Measurements from ENCODE around the gene OR4E1.

OR4E1 gene

DNA sequence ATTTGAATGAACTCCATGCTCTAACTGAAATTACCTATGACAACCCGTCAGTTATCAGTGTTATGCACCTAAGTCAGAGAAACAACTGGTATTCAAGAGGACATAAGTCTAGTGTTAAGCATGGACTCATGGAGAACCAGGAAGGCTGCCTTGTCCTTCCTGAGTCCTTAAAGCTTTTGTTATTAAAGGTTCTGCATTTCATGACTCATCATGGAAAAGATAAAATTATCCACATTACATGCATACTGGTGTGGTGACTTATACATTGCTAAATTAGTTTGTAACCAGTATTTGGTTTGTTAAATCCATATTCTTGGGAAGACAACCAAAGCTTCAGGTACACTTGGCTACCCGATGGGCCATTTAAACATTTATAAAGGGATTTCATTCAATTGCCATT, 6.5 kb upstream of the OR4E1 start:
- no peak for DNase-seq (ENCODE audit: low read depth, low spot score)
- H3K27me3 ChIP-seq (ENCODE audit: insufficient read depth, insufficient read length) = no peaks in the 10 kb centered on the region
- no peak for TF ChIP-seq SUZ12 (IDR thresholded peaks at IDR 0.05; ENCODE audit: extremely low read depth, insufficient read depth, insufficient read length)
- no peak for TF ChIP-seq YY1 (IDR thresholded peaks at IDR 0.05; ENCODE audit: insufficient read depth, insufficient read length)
- TF ChIP-seq ZNF274 (IDR thresholded peaks at IDR 0.05; ENCODE audit: low read depth, low read length) = no peak

DNA sequence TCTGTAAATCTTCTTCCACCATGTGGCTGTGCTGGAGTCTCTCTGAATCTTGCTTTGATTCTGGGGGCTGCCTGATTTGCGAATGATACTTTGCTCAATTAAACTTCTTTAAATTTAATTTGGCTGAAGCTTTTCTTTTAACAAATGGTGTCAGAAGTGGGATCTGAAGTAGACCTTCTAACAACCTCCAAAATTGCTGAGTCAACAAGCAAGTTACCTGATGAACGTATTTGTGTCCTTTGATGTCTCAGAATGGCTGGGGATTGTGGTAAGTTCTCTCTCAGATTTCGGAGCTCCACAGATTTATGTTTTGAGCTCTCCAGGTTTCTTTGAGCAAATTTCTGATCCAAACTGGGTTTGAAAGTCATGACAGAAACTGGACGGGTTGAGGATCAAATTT, 1.9 kb upstream of the OR4E1 start:
- no peak for DNase-seq (ENCODE audit: low read depth, low spot score)

More for the DNA sequence above, 6.5 kb upstream of the OR4E1 start:
- no peaks in the 10 kb centered on the region for H3K9me3 ChIP-seq (ENCODE audit: insufficient read depth, low read length)
- H3K36me3 ChIP-seq (ENCODE audit: insufficient read depth, insufficient read length, low read length) = no peaks in the 10 kb centered on the region
- no peak overlapping the region for H3K9ac ChIP-seq (ENCODE audit: insufficient read length, low read depth)
- H3K4me1 ChIP-seq (ENCODE audit: insufficient read depth, insufficient read length) = no peaks in the 10 kb centered on the region
- H3K4me3 ChIP-seq (ENCODE audit: insufficient read length, low read depth) = no peak overlapping the region

GRCh38 chr14:21672116-21672515, 1.5 kb downstream of the OR4E1 start:
- no peak for TF ChIP-seq YY1 (IDR thresholded peaks at IDR 0.05; ENCODE audit: insufficient read depth, insufficient read length)
- TF ChIP-seq ZNF274 (IDR thresholded peaks at IDR 0.05; ENCODE audit: low read depth, low read length) = no peak
- TF ChIP-seq SUZ12 (IDR thresholded peaks at IDR 0.05; ENCODE audit: extremely low read depth, insufficient read depth, insufficient read length) = no peak
- H3K9me3 ChIP-seq (ENCODE audit: insufficient read depth, low read length) = no peaks in the 10 kb centered on the region
- no peak overlapping the region for H3K4me3 ChIP-seq (ENCODE audit: insufficient read length, low read depth)
- no peak overlapping the region for H3K9ac ChIP-seq (ENCODE audit: insufficient read length, low read depth)
- no peak for DNase-seq (ENCODE audit: low read depth, low spot score)
- H3K36me3 ChIP-seq (ENCODE audit: insufficient read depth, insufficient read length, low read length) = no peaks in the 10 kb centered on the region
- no peaks in the 10 kb centered on the region for H3K27me3 ChIP-seq (ENCODE audit: insufficient read depth, insufficient read length)
- no peaks in the 10 kb centered on the region for H3K4me1 ChIP-seq (ENCODE audit: insufficient read depth, insufficient read length)

More for the DNA sequence above, 1.9 kb upstream of the OR4E1 start:
- no peak overlapping the region for H3K9ac ChIP-seq (ENCODE audit: insufficient read length, low read depth)
- H3K36me3 ChIP-seq (ENCODE audit: insufficient read depth, insufficient read length, low read length) = no peaks in the 10 kb centered on the region
- no peak for TF ChIP-seq YY1 (IDR thresholded peaks at IDR 0.05; ENCODE audit: insufficient read depth, insufficient read length)
- no peak for TF ChIP-seq ZNF274 (IDR thresholded peaks at IDR 0.05; ENCODE audit: low read depth, low read length)
- no peak for TF ChIP-seq SUZ12 (IDR thresholded peaks at IDR 0.05; ENCODE audit: extremely low read depth, insufficient read depth, insufficient read length)
- no peaks in the 10 kb centered on the region for H3K4me1 ChIP-seq (ENCODE audit: insufficient read depth, insufficient read length)
- no peaks in the 10 kb centered on the region for H3K27me3 ChIP-seq (ENCODE audit: insufficient read depth, insufficient read length)
- H3K9me3 ChIP-seq (ENCODE audit: insufficient read depth, low read length) = no peaks in the 10 kb centered on the region
- H3K4me3 ChIP-seq (ENCODE audit: insufficient read length, low read depth) = no peak overlapping the region

- Histone ChIP-seq H3K4me1 (ENCODE audit: insufficient read depth, insufficient read length) (no peaks in the 10 kb centered on the region), H3K9ac (ENCODE audit: insufficient read length, low read depth) (no peak overlapping the region), H3K4me3 (ENCODE audit: insufficient read length, low read depth) (no peak overlapping the region), H3K9me3 (ENCODE audit: insufficient read depth, low read length) (no peaks in the 10 kb centered on the region), H3K27me3 (ENCODE audit: insufficient read depth, insufficient read length) (no peaks in the 10 kb centered on the region), H3K36me3 (ENCODE audit: insufficient read depth, insufficient read length, low read length) (no peaks in the 10 kb centered on the region)
- no peak for DNase-seq (ENCODE audit: low read depth, low spot score)
- TF ChIP-seq YY1 (IDR thresholded peaks at IDR 0.05; ENCODE audit: insufficient read depth, insufficient read length) (no peak), SUZ12 (IDR thresholded peaks at IDR 0.05; ENCODE audit: extremely low read depth, insufficient read depth, insufficient read length) (no peak), ZNF274 (IDR thresholded peaks at IDR 0.05; ENCODE audit: low read depth, low read length) (no peak)
These were observed 2.2 kb downstream of the OR4E1 start for GRCh38 chr14:21671371-21671770.

GRCh38 chr14:21669284-21669683, 4.3 kb downstream of the OR4E1 start:
- no peaks in the 10 kb centered on the region for H3K4me1 ChIP-seq (ENCODE audit: insufficient read depth, insufficient read length)

DNA sequence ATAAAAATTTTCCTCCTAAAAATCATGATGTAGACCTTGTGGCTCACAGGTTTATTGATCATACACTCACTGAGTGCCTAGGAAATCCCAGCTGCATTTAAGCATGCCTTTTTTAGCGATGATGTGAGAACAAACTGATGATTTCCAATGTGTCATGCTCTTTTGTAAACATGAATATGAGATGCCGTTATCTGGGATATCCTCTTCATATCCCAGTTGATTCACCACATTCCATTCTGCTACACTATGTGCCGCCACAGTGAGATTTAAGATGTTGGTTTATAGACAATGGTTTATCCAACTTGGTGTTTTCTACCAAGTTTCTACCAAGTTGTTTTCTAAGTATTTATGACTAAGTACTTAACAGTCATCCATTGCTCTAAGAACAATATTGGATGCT, 5.2 kb downstream of the OR4E1 start:
- no peaks in the 10 kb centered on the region for H3K9me3 ChIP-seq (ENCODE audit: insufficient read depth, low read length)
- H3K4me3 ChIP-seq (ENCODE audit: insufficient read length, low read depth) = no peak overlapping the region
- no peaks in the 10 kb centered on the region for H3K27me3 ChIP-seq (ENCODE audit: insufficient read depth, insufficient read length)
- H3K4me1 ChIP-seq (ENCODE audit: insufficient read depth, insufficient read length) = no peaks in the 10 kb centered on the region
- DNase-seq (ENCODE audit: low read depth, low spot score) = no peak
- TF ChIP-seq ZNF274 (IDR thresholded peaks at IDR 0.05; ENCODE audit: low read depth, low read length) (no peak), YY1 (IDR thresholded peaks at IDR 0.05; ENCODE audit: insufficient read depth, insufficient read length) (no peak), SUZ12 (IDR thresholded peaks at IDR 0.05; ENCODE audit: extremely low read depth, insufficient read depth, insufficient read length) (no peak)
- H3K9ac ChIP-seq (ENCODE audit: insufficient read length, low read depth) = no peak overlapping the region
- H3K36me3 ChIP-seq (ENCODE audit: insufficient read depth, insufficient read length, low read length) = no peaks in the 10 kb centered on the region

More at GRCh38 chr14:21669284-21669683, 4.3 kb downstream of the OR4E1 start:
- no peak overlapping the region for H3K4me3 ChIP-seq (ENCODE audit: insufficient read length, low read depth)
- H3K27me3 ChIP-seq (ENCODE audit: insufficient read depth, insufficient read length) = no peaks in the 10 kb centered on the region
- H3K9ac ChIP-seq (ENCODE audit: insufficient read length, low read depth) = no peak overlapping the region
- DNase-seq (ENCODE audit: low read depth, low spot score) = no peak
- TF ChIP-seq SUZ12 (IDR thresholded peaks at IDR 0.05; ENCODE audit: extremely low read depth, insufficient read depth, insufficient read length) = no peak
- no peaks in the 10 kb centered on the region for H3K9me3 ChIP-seq (ENCODE audit: insufficient read depth, low read length)
- no peaks in the 10 kb centered on the region for H3K36me3 ChIP-seq (ENCODE audit: insufficient read depth, insufficient read length, low read length)

GRCh38 chr14:21656980-21657379, 16.6 kb downstream of the OR4E1 start:
- Histone ChIP-seq H3K27me3 (ENCODE audit: insufficient read depth, insufficient read length) (no peaks in the 10 kb centered on the region), H3K4me1 (ENCODE audit: insufficient read depth, insufficient read length) (no peaks in the 10 kb centered on the region), H3K9me3 (ENCODE audit: insufficient read depth, low read length) (no peaks in the 10 kb centered on the region), H3K4me3 (ENCODE audit: insufficient read length, low read depth) (no peak overlapping the region), H3K36me3 (ENCODE audit: insufficient read depth, insufficient read length, low read length) (no peaks in the 10 kb centered on the region), H3K9ac (ENCODE audit: insufficient read length, low read depth) (no peak overlapping the region)
- DNase-seq (ENCODE audit: low read depth, low spot score) = no peak
- no peak for TF ChIP-seq SUZ12 (IDR thresholded peaks at IDR 0.05; ENCODE audit: extremely low read depth, insufficient read depth, insufficient read length)
- no peak for TF ChIP-seq YY1 (IDR thresholded peaks at IDR 0.05; ENCODE audit: insufficient read depth, insufficient read length)
- TF ChIP-seq ZNF274 (IDR thresholded peaks at IDR 0.05; ENCODE audit: low read depth, low read length) = no peak

GRCh38 chr14:21654215-21654614, 19.4 kb downstream of the OR4E1 start:
- H3K36me3 ChIP-seq (ENCODE audit: insufficient read depth, insufficient read length, low read length) = no peaks in the 10 kb centered on the region
- TF ChIP-seq YY1 (IDR thresholded peaks at IDR 0.05; ENCODE audit: insufficient read depth, insufficient read length) (no peak), ZNF274 (IDR thresholded peaks at IDR 0.05; ENCODE audit: low read depth, low read length) (no peak), SUZ12 (IDR thresholded peaks at IDR 0.05; ENCODE audit: extremely low read depth, insufficient read depth, insufficient read length) (no peak)
- no peaks in the 10 kb centered on the region for H3K9me3 ChIP-seq (ENCODE audit: insufficient read depth, low read length)
- no peak overlapping the region for H3K9ac ChIP-seq (ENCODE audit: insufficient read length, low read depth)
- H3K4me3 ChIP-seq (ENCODE audit: insufficient read length, low read depth) = no peak overlapping the region
- no peaks in the 10 kb centered on the region for H3K27me3 ChIP-seq (ENCODE audit: insufficient read depth, insufficient read length)
- no peak for DNase-seq (ENCODE audit: low read depth, low spot score)
- no peaks in the 10 kb centered on the region for H3K4me1 ChIP-seq (ENCODE audit: insufficient read depth, insufficient read length)

Data from NT2/D1 (cell line).